HG02759 (cell line): ENCODE measurements around the gene ZFYVE19.
"Not testable (repeated sequence)": the region's sequence is repeated elsewhere in the genome, so short reads cannot be mapped to it uniquely, and the experiment has no call there.

Experiments used
- ATAC-seq: cut with Tn5 transposase; IDR thresholded peaks from one replicate; pipeline ENCODE4 v1.9.1; 2021; ENCODE audit warnings: mild to moderate bottlenecking, moderate library complexity; ENCODE audit not compliant: unreplicated experiment

Gene ZFYVE19

GRCh38 chr15:40845511-40846284 lies 38.8 kb downstream of the ZFYVE19 start:
- no peak for ATAC-seq

- peak; percentile 23 for ATAC-seq
Observed at GRCh38 chr15:40846841-40847222, 39.9 kb downstream of the ZFYVE19 start.

- peak; percentile 81 for ATAC-seq
Observed at GRCh38 chr15:40847223-40847961, 40.5 kb downstream of the ZFYVE19 start.

DNA sequence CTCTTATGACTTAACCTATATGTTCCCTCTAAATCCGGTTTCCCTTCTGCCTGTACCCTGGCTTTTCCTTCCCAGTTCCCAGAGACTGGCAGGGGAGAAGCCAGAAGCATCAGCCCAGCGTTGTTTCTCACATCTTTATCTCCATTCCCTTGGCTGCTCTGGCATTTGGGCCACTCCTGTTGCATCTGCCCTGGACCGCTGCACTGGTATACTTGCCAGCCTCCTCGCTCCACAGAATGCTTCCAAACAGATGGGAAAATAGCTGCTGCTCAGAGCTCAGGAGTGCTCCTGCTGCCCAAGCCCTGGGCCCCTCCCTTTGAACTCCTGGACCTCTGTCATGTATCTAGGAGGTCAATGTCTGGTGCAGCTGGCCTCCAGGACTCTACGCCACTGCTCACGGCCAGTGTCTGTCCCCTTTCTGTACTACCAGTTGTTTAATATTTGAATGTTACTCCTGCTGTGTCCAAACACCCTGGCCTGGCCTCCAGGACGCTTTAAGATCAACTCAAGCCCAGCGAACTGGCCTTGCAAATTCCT lies 43.8 kb downstream of the ZFYVE19 start:
- no peak for ATAC-seq

DNA sequence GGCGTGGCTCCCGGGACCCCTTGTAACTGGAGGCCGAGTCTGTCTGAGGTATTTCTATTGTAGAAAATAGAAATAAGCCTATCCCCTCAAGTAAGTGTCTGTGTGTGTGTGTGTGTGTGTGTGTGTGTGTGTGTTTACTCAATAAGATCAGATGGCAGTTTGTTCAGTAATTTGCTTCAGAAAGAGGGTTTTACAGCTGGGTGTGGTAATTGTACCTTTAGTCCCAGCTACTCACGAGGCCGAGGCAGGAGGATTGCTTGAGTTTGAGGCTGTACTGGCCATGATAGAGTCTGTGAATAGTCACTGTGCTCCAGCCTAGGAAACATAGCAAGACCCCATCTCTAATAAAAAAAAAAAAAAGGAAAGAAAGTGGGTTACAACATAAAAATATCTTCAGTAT lies 45.6 kb downstream of the ZFYVE19 start:
- ATAC-seq, result no peak

GRCh38 chr15:40853241-40853890 lies 46.5 kb downstream of the ZFYVE19 start:
- no peak for ATAC-seq

DNA sequence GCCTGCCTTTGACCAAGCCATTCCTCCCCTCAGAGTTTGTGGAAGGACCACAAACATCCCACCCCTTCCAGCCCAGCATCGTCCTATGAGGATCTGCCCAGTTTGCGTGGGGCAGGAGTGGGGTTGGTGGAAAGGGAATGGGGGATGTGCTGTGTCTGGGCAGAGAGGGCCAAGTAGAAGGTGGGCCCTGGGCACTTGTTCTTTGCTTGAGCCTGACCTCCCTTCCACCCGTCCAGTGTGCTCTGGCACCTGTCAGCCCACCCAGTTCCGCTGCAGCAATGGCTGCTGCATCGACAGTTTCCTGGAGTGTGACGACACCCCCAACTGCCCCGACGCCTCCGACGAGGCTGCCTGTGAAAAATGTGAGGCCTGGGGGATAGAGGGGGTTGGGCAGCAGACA lies 47.3 kb downstream of the ZFYVE19 start:
- no peak for ATAC-seq

DNA sequence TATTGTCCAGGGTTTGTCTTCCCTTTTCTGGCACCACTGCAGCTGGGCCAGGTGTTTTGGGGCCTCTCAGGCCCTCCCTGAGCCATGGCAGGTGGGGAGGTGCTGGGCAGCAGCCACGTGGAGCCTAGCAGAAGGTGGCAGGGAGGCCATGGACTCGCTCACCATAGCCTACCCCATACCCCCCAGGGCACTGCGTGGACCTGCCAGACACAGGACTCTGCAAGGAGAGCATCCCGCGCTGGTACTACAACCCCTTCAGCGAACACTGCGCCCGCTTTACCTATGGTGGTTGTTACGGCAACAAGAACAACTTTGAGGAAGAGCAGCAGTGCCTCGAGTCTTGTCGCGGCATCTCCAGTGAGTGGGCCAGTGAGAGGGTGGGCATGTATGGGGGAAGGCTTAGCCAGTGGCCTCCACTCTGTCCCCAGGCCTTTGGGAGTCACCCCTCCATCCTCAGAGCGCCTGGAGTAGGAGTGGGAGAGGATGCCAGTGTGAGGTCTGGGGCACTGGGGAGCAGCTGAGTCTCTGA lies 48.9 kb downstream of the ZFYVE19 start:
- ATAC-seq, result no peak

- no peak for ATAC-seq
Observed at GRCh38 chr15:40856746-40857145, 49.9 kb downstream of the ZFYVE19 start.

- ATAC-seq, result peak; percentile 56
Observed at GRCh38 chr15:40857601-40858341, 50.9 kb downstream of the ZFYVE19 start.

DNA sequence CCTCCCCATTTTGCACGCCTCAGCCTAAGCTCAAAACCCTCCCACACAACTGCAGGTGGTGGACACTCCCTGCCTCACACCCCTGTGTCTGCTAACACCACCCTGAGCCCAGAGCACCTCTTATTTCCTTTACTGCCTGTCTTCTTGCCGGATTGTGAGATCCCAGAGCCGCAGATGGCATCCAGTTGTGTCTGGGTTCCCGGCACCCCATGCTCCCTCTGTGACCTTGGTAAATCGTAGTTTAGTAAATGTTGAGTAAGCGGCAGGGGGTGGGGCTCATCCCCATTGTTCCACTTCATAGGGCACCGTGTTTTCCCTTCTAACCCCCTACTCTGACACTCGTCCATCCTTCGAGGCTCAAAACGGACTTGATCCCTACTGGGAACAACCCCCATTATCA lies 51.8 kb downstream of the ZFYVE19 start:
- no peak for ATAC-seq

GRCh38 chr15:40859206-40859851 lies 52.4 kb downstream of the ZFYVE19 start:
- peak; percentile 77 for ATAC-seq

- not testable (repeated sequence) for ATAC-seq
Observed at GRCh38 chr15:40861147-40861546, 54.3 kb downstream of the ZFYVE19 start.

- ATAC-seq, result no peak
Observed at GRCh38 chr15:40863660-40864270, 56.9 kb downstream of the ZFYVE19 start.
